ENCODE results near the gene FABP1. TPM values are rescaled to one million over a fixed set of nuclear protein-coding genes. Genes with fewer than 3 reads are reported as not detected.

FABP1 gene
- total and polyA plus RNA-seq, 2 donors (not counting 1 experiment from before 2014, with no cell fraction given): not detected

DNA sequence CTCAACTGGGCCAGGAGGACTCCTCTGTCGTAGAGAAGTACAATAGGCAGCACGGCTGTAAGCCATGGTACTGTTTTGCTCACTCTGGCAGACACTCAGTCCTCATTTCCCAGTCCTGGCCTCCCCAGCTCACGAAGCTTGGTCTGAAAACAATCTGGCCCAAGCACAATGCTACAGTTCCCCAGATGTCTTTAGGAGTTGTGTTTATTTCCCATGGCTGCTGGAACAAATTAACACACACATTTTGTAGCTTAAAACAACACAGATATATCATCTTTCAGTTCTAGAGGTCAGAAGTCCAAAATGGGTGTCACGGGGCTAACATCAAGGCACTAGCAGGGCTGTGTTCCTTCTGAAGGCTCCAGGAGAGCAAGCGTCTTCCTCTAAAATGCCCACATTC, 13.0 kb downstream of the FABP1 start:
- Histone ChIP-seq H3K79me2 (ENCODE audit: control insufficient read depth, insufficient read depth, low read length) (no peaks in the 10 kb centered on the region), H3K27ac (ENCODE audit: insufficient read depth, low read length) (no peak overlapping the region), H3K4me3 (replicated peaks in 1 of 4; ENCODE audit: control extremely low read depth in 1 of 4, insufficient read depth in 1 of 4, low read depth in 3 of 4, low read length in 4 of 4) (no peak overlapping the region), H3K4me2 (ENCODE audit: extremely low read depth, insufficient read depth, low read length) (no peak overlapping the region), H3K9ac (ENCODE audit: insufficient read depth, low read length) (no peak overlapping the region), H3K36me3 (ENCODE audit: control insufficient read depth, insufficient read depth, low read length) (no peaks in the 10 kb centered on the region), H4K20me1 (ENCODE audit: control insufficient read depth, extremely low read depth, insufficient read depth, low read length) (no peaks in the 10 kb centered on the region), H3K4me1 (ENCODE audit: control insufficient read depth, extremely low read depth, insufficient read depth, low read length) (no peaks in the 10 kb centered on the region), H3K27me3 (ENCODE audit: control insufficient read depth, insufficient read depth, low read length) (no peaks in the 10 kb centered on the region), H3K9me3 (ENCODE audit: control insufficient read depth, insufficient read depth, low read depth, low read length) (no peaks in the 10 kb centered on the region), H2AFZ (ENCODE audit: low read length) (no peak overlapping the region)
- DNase-seq (ENCODE audit: low read depth in 2 of 2): peak in 1 of 2 donors; percentile 2
- TF ChIP-seq, protein P1, sequence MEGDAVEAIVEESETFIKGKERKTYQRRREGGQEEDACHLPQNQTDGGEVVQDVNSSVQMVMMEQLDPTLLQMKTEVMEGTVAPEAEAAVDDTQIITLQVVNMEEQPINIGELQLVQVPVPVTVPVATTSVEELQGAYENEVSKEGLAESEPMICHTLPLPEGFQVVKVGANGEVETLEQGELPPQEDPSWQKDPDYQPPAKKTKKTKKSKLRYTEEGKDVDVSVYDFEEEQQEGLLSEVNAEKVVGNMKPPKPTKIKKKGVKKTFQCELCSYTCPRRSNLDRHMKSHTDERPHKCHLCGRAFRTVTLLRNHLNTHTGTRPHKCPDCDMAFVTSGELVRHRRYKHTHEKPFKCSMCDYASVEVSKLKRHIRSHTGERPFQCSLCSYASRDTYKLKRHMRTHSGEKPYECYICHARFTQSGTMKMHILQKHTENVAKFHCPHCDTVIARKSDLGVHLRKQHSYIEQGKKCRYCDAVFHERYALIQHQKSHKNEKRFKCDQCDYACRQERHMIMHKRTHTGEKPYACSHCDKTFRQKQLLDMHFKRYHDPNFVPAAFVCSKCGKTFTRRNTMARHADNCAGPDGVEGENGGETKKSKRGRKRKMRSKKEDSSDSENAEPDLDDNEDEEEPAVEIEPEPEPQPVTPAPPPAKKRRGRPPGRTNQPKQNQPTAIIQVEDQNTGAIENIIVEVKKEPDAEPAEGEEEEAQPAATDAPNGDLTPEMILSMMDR (conservative IDR thresholded peaks at IDR 0.05 in 1 of 2, IDR thresholded peaks at IDR 0.05 in 1 of 2; ENCODE audit: low read depth in 1 of 2, low read length in 2 of 2): no peak
- no peak for TF ChIP-seq EZH2 (IDR thresholded peaks at IDR 0.05; ENCODE audit: low read length, missing control alignments)

GRCh38 chr2:88113069-88113468, 14.8 kb downstream of the FABP1 start:
- no peaks in the 10 kb centered on the region for H3K36me3 ChIP-seq (ENCODE audit: control insufficient read depth, insufficient read depth, low read length)
- H3K79me2 ChIP-seq (ENCODE audit: control insufficient read depth, insufficient read depth, low read length): no peaks in the 10 kb centered on the region
- no peak overlapping the region for H3K9ac ChIP-seq (ENCODE audit: insufficient read depth, low read length)
- no peak overlapping the region for H2AFZ ChIP-seq (ENCODE audit: low read length)
- no peak for DNase-seq (ENCODE audit: low read depth in 2 of 2)
- H3K9me3 ChIP-seq (ENCODE audit: control insufficient read depth, insufficient read depth, low read depth, low read length): no peaks in the 10 kb centered on the region
- no peak overlapping the region for H3K27ac ChIP-seq (ENCODE audit: insufficient read depth, low read length)
- H3K4me2 ChIP-seq (ENCODE audit: extremely low read depth, insufficient read depth, low read length): no peak overlapping the region
- TF ChIP-seq, protein P1 (conservative IDR thresholded peaks at IDR 0.05 in 1 of 2, IDR thresholded peaks at IDR 0.05 in 1 of 2; ENCODE audit: low read depth in 1 of 2, low read length in 2 of 2): no peak
- TF ChIP-seq EZH2 (IDR thresholded peaks at IDR 0.05; ENCODE audit: low read length, missing control alignments): no peak
- no peak overlapping the region for H3K4me3 ChIP-seq (replicated peaks in 1 of 4; ENCODE audit: control extremely low read depth in 1 of 4, insufficient read depth in 1 of 4, low read depth in 3 of 4, low read length in 4 of 4)
- H3K4me1 ChIP-seq (ENCODE audit: control insufficient read depth, extremely low read depth, insufficient read depth, low read length): no peaks in the 10 kb centered on the region
- no peaks in the 10 kb centered on the region for H4K20me1 ChIP-seq (ENCODE audit: control insufficient read depth, extremely low read depth, insufficient read depth, low read length)
- H3K27me3 ChIP-seq (ENCODE audit: control insufficient read depth, insufficient read depth, low read length): no peaks in the 10 kb centered on the region

DNA sequence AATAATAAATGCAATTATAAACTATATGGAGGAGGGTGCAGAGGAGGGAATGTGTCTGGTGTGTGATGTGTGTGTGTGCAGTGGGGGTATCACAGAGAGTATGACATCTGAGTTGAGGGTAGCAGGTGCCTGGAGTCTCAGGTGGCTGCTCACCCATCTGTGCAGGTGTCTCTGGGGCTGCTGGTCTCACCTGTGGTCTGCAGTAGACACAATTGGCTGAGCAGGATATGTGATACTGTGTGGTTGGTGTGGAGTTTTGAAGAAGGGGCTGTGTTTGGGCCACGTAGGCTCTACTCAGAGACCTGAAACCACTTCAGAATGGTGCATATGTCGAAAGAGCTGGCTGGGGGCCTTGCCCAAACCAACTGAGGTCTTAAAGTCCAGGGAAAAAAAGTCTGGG, 17.0 kb downstream of the FABP1 start:
- H3K27me3 ChIP-seq (ENCODE audit: control insufficient read depth, insufficient read depth, low read length): no peaks in the 10 kb centered on the region
- H2AFZ ChIP-seq (ENCODE audit: low read length): no peak overlapping the region
- H3K9ac ChIP-seq (ENCODE audit: insufficient read depth, low read length): no peak overlapping the region
- H3K9me3 ChIP-seq (ENCODE audit: control insufficient read depth, insufficient read depth, low read depth, low read length): no peaks in the 10 kb centered on the region
- H3K4me1 ChIP-seq (ENCODE audit: control insufficient read depth, extremely low read depth, insufficient read depth, low read length): no peaks in the 10 kb centered on the region
- H3K4me3 ChIP-seq (replicated peaks in 1 of 4; ENCODE audit: control extremely low read depth in 1 of 4, insufficient read depth in 1 of 4, low read depth in 3 of 4, low read length in 4 of 4): no peak overlapping the region
- H4K20me1 ChIP-seq (ENCODE audit: control insufficient read depth, extremely low read depth, insufficient read depth, low read length): no peaks in the 10 kb centered on the region
- H3K79me2 ChIP-seq (ENCODE audit: control insufficient read depth, insufficient read depth, low read length): no peaks in the 10 kb centered on the region
- no peak overlapping the region for H3K4me2 ChIP-seq (ENCODE audit: extremely low read depth, insufficient read depth, low read length)
- H3K27ac ChIP-seq (ENCODE audit: insufficient read depth, low read length): no peak overlapping the region
- no peak for TF ChIP-seq EZH2 (IDR thresholded peaks at IDR 0.05; ENCODE audit: low read length, missing control alignments)
- TF ChIP-seq, protein P1 (conservative IDR thresholded peaks at IDR 0.05 in 1 of 2, IDR thresholded peaks at IDR 0.05 in 1 of 2; ENCODE audit: low read depth in 1 of 2, low read length in 2 of 2): no peak
- no peak for DNase-seq (ENCODE audit: low read depth in 2 of 2)
- H3K36me3 ChIP-seq (ENCODE audit: control insufficient read depth, insufficient read depth, low read length): no peaks in the 10 kb centered on the region

Data from fibroblast of lung (primary cell).